Epithelial cell of proximal tubule (primary cell): ENCODE data around the gene CAMK1G. TPM values are rescaled to one million over a fixed set of nuclear protein-coding genes. Genes with fewer than 3 reads are reported as not detected.

Source experiments
- DNase-seq: peaks from one replicate; pipeline ENCODE4 v3.0.0-alpha.2; 2011; ENCODE audit warnings: low read depth
- H3K4me3 ChIP-seq: 2 replicates; pipeline ENCODE4 v1.5.1; 2011; ENCODE audit warnings: low read depth, mild to moderate bottlenecking, low read length
- total RNA-seq: library from RNA; depleted of rRNA; stranded (reverse); fragments of >200 nt; gene quantifications from 2 replicates; pipeline ENCODE4 v1.2.3, GENCODE V29; 2015
- TF ChIP-seq, protein P1 (sequence below): conservative IDR thresholded peaks from 2 replicates; pipeline ENCODE4 v1.5.1; 2012; ENCODE audit warnings: low read depth, mild to moderate bottlenecking, low read length

CAMK1G gene
- total RNA-seq, 1 donor from 2014 or later = 0.23 TPM

DNA sequence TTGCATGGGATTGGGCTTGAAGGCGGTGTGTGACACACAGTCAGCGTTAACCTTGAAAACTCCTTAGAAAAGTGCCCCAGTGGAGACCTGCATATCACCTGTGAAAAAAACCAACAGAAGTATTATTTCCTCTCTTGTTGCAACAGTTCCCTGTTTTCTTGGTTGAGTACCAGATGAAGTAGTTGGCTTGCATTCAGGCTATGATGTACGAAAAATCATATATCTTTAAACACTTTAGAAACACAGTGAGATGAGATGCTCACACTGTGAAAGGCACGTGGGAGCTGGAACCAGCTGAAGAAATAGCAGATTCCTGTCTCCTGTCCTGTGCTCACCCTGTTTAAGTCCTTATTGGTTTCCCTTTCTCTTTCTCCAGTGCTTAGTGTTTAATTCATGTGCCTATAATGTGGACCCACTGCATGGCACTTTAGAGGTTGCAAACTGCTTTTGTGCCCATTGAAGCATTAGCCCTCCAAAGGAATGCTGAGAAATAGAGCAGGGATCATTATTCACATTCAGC is 2.8 kb downstream of the CAMK1G start:
- TF ChIP-seq, protein P1, sequence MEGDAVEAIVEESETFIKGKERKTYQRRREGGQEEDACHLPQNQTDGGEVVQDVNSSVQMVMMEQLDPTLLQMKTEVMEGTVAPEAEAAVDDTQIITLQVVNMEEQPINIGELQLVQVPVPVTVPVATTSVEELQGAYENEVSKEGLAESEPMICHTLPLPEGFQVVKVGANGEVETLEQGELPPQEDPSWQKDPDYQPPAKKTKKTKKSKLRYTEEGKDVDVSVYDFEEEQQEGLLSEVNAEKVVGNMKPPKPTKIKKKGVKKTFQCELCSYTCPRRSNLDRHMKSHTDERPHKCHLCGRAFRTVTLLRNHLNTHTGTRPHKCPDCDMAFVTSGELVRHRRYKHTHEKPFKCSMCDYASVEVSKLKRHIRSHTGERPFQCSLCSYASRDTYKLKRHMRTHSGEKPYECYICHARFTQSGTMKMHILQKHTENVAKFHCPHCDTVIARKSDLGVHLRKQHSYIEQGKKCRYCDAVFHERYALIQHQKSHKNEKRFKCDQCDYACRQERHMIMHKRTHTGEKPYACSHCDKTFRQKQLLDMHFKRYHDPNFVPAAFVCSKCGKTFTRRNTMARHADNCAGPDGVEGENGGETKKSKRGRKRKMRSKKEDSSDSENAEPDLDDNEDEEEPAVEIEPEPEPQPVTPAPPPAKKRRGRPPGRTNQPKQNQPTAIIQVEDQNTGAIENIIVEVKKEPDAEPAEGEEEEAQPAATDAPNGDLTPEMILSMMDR = no peak
- DNase-seq = no peak
- peak overlapping the region; percentile 10 for H3K4me3 ChIP-seq

DNA sequence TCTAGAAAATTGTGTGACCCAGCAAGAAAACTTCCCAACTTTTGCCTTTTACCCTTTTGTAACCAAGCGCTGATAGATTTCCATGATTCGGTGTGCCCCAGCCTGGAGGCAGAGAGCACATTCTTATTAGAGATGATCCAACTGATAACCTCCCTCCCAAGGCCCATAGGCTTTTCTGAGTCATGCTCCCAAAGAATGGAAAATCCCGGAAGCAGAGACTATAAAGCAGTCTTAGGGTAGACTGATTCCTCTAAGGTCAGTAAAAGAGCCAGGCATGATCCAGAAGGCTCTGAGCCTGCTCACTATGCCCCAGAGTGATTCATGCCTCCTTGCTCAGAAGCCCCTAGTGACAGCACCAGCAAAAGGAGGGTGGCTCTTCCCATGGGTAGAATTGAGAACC is 4.3 kb downstream of the CAMK1G start:
- no peak overlapping the region for H3K4me3 ChIP-seq
- TF ChIP-seq, protein P1 = no peak
- no peak for DNase-seq

DNA sequence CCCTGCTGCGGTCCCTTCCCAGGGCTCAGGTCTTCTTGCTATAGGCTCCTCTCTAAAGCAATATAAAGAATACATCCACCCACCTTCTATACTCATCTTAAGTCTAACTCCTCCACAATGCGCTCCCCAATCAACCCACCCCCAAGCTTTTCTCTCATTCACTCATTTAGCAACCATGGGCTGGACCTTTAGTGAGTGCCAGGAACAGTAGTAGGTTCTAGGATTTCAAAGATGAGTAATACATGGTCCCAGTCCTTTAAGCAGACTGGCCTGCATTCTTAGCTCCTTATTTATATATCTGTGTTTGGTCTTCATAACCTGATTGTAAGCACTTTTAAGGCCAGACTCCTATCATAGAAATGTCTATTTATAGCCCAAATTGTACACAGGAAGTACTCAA is 5.9 kb downstream of the CAMK1G start:
- TF ChIP-seq, protein P1 = no peak
- no peak for DNase-seq
- H3K4me3 ChIP-seq = no peak overlapping the region

DNA sequence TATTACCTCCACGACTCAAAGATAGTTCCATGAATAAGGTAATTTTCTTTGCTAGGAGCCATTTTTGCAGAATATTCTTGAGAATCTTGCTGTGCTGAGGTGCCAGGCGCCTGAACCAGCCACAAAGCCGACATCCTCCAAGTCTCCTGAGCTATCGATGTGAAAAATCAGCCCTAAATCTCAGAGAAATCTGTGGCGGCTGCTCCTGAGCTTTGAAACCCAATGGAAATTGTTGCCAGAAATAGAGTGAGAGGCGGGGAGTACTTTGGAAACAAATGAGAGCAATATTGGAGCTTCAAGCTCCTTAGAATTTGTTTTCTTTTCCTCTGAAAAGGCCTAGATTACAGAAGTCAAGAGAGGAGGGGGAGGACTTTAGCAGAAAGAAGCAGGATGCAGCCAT is 6.3 kb downstream of the CAMK1G start:
- no peak for DNase-seq
- TF ChIP-seq, protein P1 = no peak

DNA sequence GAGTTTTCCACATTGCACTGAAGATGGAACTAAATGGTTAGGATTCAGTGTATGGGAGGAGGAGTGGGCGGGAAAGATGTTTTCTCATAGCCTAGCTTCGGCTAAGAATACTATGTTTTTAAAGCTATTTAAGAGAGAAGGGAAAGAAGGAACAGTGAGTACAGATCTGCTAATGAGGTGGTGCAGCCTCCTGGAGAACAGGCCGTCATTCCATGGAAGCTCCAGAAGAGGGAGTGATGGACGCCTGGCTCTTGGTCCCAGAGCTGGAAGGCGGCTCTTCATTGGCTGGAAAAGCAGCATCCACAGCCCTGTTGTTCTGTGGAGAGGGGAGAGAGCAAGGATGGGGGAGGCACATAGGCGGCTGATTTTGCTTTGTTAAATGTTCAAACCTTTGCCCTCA is 6.9 kb downstream of the CAMK1G start:
- no peak for DNase-seq
- TF ChIP-seq, protein P1 = peak; percentile 55
- no peak overlapping the region for H3K4me3 ChIP-seq

More for the DNA sequence above, 6.3 kb downstream of the CAMK1G start:
- H3K4me3 ChIP-seq = no peak overlapping the region

DNA sequence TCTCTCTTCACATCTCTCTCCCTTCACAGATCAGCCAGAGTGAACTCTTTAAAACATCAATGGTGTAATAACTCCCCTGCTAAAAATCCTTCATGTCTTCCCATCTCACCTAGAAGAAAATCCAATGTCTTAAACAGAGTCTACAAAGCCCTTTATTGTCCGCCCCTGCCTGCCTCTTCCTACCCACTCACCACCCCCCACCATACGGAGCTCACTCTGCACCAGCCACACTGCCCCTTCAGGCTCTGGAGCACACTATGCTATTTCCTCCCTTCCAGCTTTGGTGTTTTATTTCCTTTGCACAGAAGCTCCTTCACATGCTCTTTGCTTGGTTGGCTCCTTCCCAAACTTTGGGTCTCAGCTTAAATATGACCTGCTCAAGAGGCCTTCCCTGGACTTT is 10.2 kb downstream of the CAMK1G start:
- TF ChIP-seq, protein P1 = no peak
- DNase-seq = no peak
- no peak overlapping the region for H3K4me3 ChIP-seq

DNA sequence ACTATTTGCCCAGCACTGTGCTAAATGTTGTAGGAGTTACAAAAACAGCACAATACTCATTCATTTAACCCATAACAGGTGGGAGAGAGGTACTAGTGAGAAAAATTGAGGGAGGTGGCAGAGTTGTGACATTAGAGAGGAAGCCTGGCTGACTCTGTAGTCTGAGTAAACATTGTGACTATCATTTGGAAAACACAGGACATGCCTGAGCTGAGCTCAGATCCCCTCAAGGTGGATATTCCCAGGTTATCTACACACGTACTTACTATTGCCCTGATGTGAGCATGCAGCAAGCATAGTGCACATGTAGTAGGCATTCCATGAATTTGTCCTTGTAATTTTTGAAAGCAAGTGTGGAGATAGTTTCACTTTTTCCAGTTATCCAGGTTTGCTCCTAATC is 10.9 kb downstream of the CAMK1G start:
- TF ChIP-seq, protein P1 = no peak
- H3K4me3 ChIP-seq = no peak overlapping the region
- DNase-seq = no peak
